C4-2B (cell line): Measurements from ENCODE around the gene CFAP45.

Source experiments
- H3K27ac ChIP-seq: fragments of 450-650 bp; 2 replicates; pipeline ENCODE4 v1.5.1; 2017
- CTCF ChIP-seq: fragments of 450-650 bp; conservative IDR thresholded peaks from 2 replicates; pipeline ENCODE4 v1.5.1; 2017; ENCODE audit warnings: mild to moderate bottlenecking
- ZFX ChIP-seq: fragments of 450-650 bp; IDR thresholded peaks from 2 replicates; pipeline ENCODE4 v1.6.1; 2017

CFAP45 gene

GRCh38 chr1:159900086-159900680, at the start of gene CFAP45:
TSS of gene CFAP45 (minus strand) at chr1:159900165. CDS start at chr1:159900098, 67 bp downstream.
- H3K27ac ChIP-seq: peak within 1 kb of the TSS; percentile 76
- TF ChIP-seq ZFX: no peak
- no peak for TF ChIP-seq CTCF

GRCh38 chr1:159949123-159949522, 49.2 kb upstream of the CFAP45 start:
- no peak for TF ChIP-seq ZFX
- H3K27ac ChIP-seq: no peak overlapping the region

- TF ChIP-seq ZFX (no peak), CTCF (no peak)
- H3K27ac ChIP-seq: no peak overlapping the region
Measured at GRCh38 chr1:159947942-159948341, 48.0 kb upstream of the CFAP45 start.

GRCh38 chr1:159946242-159947187, 46.5 kb upstream of the CFAP45 start:
- no peak for TF ChIP-seq ZFX
- TF ChIP-seq CTCF: no peak
- H3K27ac ChIP-seq: peak overlapping the region; percentile 80

GRCh38 chr1:159945483-159946241, 45.7 kb upstream of the CFAP45 start, which contains the start of gene IGSF9:
TSS of gene IGSF9 (minus strand) at chr1:159945613. CDS start at chr1:159943454, 2,159 bp downstream.
- peak within 1 kb of the TSS; percentile 80 for H3K27ac ChIP-seq
- TF ChIP-seq ZFX (no peak), CTCF (peak; percentile 81)

- H3K27ac ChIP-seq: peak overlapping the region; percentile 80
- no peak for TF ChIP-seq CTCF
- TF ChIP-seq ZFX: no peak
Measured at GRCh38 chr1:159944623-159945455, 44.9 kb upstream of the CFAP45 start.
